ENCODE results near the gene SGCD. TPM values are rescaled to one million over a fixed set of nuclear protein-coding genes. Genes with fewer than 3 reads are reported as not detected.

SGCD gene
- total RNA-seq, 1 experiment from 2014 or later = not detected

GRCh38 chr5:156741516-156741915, 414.6 kb downstream of the SGCD start:
- ChIA-PET POLR2A (no interaction called here), CTCF (interaction anchor here (0.6 kb wide), 1 partner anchor 634 kb away, joined by 4 read pairs; no protein-coding TSS in a partner anchor)
- DNase-seq (ENCODE audit: low read depth, low spot score) (no peak), ATAC-seq (no peak)
- intact Hi-C loops (cut with micrococcal nuclease; ENCODE audit: unreplicated experiment) = no loop called here
- Histone ChIP-seq H3K36me3 (ENCODE audit: control insufficient read depth, insufficient read depth, low read length) (no peaks in the 10 kb centered on the region), H3K4me3 (ENCODE audit: low read depth in 2 of 2, low read length in 2 of 2) (no peak overlapping the region), H3K27ac (ENCODE audit: low read length) (no peak overlapping the region), H3K4me1 (ENCODE audit: control insufficient read depth, insufficient read depth, low read length) (no peaks in the 10 kb centered on the region), H3K9me3 (ENCODE audit: control insufficient read depth, insufficient read depth, low read depth, low read length) (no peaks in the 10 kb centered on the region), H3K27me3 (ENCODE audit: control insufficient read depth, insufficient read depth, low read length) (no peaks in the 10 kb centered on the region)
- no peak for TF ChIP-seq CTCF (IDR thresholded peaks at IDR 0.05)
- TF ChIP-seq REST (IDR thresholded peaks at IDR 0.05; ENCODE audit: insufficient read depth in 1 of 2, low read depth in 2 of 2, low read length in 1 of 2) = no peak
- TF ChIP-seq SIN3A (IDR thresholded peaks at IDR 0.05; ENCODE audit: borderline replicate concordance, insufficient read depth, low read depth, low read length) = no peak
- no peak for TF ChIP-seq TCF7L2 (IDR thresholded peaks at IDR 0.05; ENCODE audit: low read depth, low read length)
- TF ChIP-seq POLR2AphosphoS5 (IDR thresholded peaks at IDR 0.05; ENCODE audit: low read depth, low read length) = no peak
- in situ Hi-C loops (cut with HindIII; ENCODE audit: low pct_unique_long_range_greater_than_20kb, low sequenced_read_pairs) = no loop called here
- no TSS peak for BruUV-seq (replicated peaks)

GRCh38 chr5:156753846-156754245, 426.9 kb downstream of the SGCD start:
- CTCF ChIA-PET = no interaction called here
- Histone ChIP-seq H3K27ac (ENCODE audit: low read length) (no peak overlapping the region), H3K4me1 (ENCODE audit: control insufficient read depth, insufficient read depth, low read length) (no peaks in the 10 kb centered on the region), H3K36me3 (ENCODE audit: control insufficient read depth, insufficient read depth, low read length) (no peaks in the 10 kb centered on the region), H3K4me3 (ENCODE audit: low read depth in 2 of 2, low read length in 2 of 2) (no peak overlapping the region), H3K27me3 (ENCODE audit: control insufficient read depth, insufficient read depth, low read length) (no peaks in the 10 kb centered on the region), H3K9me3 (ENCODE audit: control insufficient read depth, insufficient read depth, low read depth, low read length) (no peaks in the 10 kb centered on the region)
- in situ Hi-C loops (cut with HindIII; ENCODE audit: low pct_unique_long_range_greater_than_20kb, low sequenced_read_pairs) = no loop called here
- POLR2A ChIA-PET = no interaction called here
- DNase-seq (ENCODE audit: low read depth, low spot score) (no peak), ATAC-seq (no peak)
- no TSS peak for BruUV-seq (replicated peaks)
- no peak for TF ChIP-seq POLR2AphosphoS5 (IDR thresholded peaks at IDR 0.05; ENCODE audit: low read depth, low read length)
- intact Hi-C loops (cut with micrococcal nuclease; ENCODE audit: unreplicated experiment) = no loop called here

GRCh38 chr5:156755421-156756087, 428.6 kb downstream of the SGCD start:
- TF ChIP-seq TCF7L2 (IDR thresholded peaks at IDR 0.05; ENCODE audit: low read depth, low read length) (no peak), POLR2AphosphoS5 (IDR thresholded peaks at IDR 0.05; ENCODE audit: low read depth, low read length) (no peak), REST (IDR thresholded peaks at IDR 0.05; ENCODE audit: insufficient read depth in 1 of 2, low read depth in 2 of 2, low read length in 1 of 2) (no peak), CTCF (IDR thresholded peaks at IDR 0.05) (no peak), SIN3A (IDR thresholded peaks at IDR 0.05; ENCODE audit: borderline replicate concordance, insufficient read depth, low read depth, low read length) (no peak)
- Histone ChIP-seq H3K9me3 (ENCODE audit: control insufficient read depth, insufficient read depth, low read depth, low read length) (no peaks in the 10 kb centered on the region), H3K36me3 (ENCODE audit: control insufficient read depth, insufficient read depth, low read length) (no peaks in the 10 kb centered on the region), H3K27me3 (ENCODE audit: control insufficient read depth, insufficient read depth, low read length) (no peaks in the 10 kb centered on the region), H3K27ac (ENCODE audit: low read length) (no peak overlapping the region), H3K4me1 (ENCODE audit: control insufficient read depth, insufficient read depth, low read length) (no peaks in the 10 kb centered on the region), H3K4me3 (ENCODE audit: low read depth in 2 of 2, low read length in 2 of 2) (no peak overlapping the region)
- BruUV-seq (replicated peaks) = no TSS peak
- ATAC-seq (no peak), DNase-seq (ENCODE audit: low read depth, low spot score) (no peak)
- POLR2A ChIA-PET = no interaction called here
- in situ Hi-C loops (cut with HindIII; ENCODE audit: low pct_unique_long_range_greater_than_20kb, low sequenced_read_pairs) (no loop called here), intact Hi-C loops (cut with micrococcal nuclease; ENCODE audit: unreplicated experiment) (no loop called here)
- CTCF ChIA-PET = no interaction called here

Data from Panc1 (cell line).